ENCODE measurements around the gene BAHD1.

BAHD1 gene

DNA sequence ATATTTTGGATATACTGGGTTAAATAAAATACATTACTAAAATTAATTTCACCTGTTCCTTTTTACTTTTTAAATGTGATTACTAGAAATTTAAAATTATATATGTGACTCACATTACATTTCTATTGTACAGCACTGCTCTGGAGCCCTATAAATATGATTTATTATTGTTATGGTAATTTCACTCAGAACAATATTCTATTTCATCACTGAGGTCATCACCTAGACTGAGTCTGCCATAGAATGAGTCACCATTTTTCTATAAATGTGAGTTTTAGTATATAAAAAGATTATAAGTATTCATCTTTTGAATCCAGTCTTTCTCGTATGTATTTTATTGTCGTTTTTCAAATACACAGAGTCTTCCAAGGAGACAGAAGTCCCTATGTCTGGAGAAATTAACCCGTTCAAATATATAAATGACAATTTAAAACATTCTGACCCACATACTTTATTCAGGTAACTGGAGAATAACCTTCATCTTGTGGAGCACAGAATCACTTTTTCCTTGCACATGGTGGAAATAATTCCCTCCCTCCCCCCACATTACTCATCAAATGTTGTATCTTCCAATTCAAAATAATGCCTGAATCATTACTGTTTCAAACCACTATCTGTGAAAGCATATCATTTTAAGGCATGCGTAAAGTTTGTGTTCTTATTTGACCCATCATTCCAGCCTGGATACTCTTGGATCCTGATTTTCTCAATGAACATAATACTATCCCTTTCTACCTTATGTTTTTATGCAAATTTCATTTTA lies 60.0 kb downstream of the BAHD1 start:
- DNase-seq: no peak

DNA sequence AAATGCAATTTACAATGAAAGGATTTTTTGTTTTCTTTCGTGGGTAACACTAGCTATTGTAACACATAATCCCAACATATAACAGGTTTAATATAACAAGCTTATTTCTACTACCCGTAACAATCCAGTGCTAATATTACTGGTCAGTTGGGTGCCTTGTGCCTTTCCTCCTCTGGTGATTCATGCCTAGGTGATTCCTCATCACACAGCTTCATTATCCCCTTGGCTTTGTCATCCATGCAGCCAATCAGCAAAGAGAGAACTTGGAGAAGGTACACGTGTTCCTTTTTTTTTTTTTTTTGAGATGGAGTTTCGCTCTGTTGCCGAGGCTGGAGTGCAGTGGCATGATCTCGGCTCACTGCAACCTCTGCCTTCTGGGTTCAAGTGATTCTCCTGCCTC lies 60.7 kb downstream of the BAHD1 start:
- no peak for DNase-seq

DNA sequence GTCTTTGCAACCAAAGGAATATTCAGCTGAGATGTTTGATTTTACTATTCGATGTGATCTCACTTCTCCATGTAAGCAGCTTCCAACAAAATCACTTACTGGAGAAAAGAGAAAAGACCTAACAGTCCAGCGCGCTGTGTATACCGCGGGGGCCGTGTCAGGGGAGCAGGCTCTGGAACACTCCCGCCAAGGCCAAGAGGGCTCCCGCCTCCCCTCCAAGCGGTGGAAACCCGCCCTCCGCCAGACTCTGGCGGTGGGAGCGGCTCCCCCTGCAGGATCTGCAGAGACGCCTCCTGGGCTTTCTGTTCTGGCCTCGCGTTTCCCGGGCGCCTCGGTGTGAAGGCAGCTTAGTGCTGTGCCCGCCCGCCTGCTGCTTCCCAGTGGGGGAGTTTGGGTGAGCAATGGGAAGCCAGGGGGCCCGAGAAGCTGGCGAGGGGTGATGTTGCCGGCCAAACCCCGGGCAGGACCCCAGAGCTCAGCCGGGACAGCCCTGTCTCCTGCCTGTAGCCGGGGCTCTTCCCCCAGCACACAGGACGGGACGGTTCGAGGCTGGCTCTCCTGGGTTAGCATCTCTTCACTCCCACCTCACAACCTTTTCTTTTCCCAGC lies 66.3 kb downstream of the BAHD1 start:
- peak; percentile 57 to 73 for DNase-seq

DNA sequence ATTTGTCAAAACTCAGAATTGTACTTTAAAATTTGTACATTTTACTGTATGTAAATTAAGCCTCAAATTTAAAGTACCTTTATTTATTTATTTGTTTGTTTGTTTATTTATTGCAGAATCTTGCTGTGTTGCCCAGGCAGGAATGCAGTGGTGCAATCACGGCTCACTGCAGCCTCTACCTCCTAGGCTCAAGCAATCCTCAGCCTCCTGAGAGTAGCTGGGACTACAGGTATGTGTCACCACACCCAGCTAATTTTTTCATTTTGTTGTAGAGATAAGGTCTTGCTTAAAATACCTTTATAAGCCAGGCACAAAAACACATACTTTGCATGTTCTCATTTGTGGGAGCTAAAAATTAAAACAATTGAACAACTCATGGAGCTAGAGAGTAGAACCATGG lies 67.5 kb downstream of the BAHD1 start:
- DNase-seq: no peak

DNA sequence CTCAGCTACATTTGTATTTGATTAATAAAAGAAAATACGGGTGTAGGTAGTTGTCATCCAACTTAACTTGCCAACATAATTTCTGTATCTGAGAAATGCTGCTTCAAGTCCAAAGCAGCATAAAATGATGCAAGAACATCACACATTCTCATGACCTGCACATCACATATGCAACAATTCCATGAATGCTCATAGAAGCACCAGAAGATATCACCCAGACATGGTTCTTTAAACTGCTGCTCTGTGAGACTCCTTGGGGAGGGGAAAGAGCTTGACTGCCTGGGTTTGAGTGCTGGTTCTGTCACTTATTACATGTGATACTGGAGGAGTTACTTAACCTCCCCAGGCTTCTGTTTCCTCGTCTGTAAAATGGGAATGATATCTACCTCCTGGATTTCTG lies 69.4 kb downstream of the BAHD1 start:
- no peak for DNase-seq

DNA sequence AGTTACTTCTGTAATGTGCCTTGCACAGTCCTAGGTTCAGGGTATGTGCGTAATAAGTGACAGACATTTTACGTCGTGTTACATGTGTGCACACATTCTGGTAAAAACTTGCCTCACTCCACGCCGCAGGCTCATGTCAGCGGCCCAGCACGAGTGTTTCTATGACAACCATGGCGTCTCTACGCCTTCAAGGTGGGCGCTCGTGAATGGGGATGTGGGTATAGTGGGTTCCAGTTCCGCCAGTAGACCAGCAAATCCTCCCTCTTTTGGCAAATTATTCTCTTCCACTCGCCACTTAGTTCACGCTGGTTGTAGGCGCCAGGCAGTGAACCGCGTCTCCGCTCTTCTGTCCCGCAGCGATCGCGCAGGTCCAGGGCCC lies 70.3 kb downstream of the BAHD1 start:
- no peak for DNase-seq

DNA sequence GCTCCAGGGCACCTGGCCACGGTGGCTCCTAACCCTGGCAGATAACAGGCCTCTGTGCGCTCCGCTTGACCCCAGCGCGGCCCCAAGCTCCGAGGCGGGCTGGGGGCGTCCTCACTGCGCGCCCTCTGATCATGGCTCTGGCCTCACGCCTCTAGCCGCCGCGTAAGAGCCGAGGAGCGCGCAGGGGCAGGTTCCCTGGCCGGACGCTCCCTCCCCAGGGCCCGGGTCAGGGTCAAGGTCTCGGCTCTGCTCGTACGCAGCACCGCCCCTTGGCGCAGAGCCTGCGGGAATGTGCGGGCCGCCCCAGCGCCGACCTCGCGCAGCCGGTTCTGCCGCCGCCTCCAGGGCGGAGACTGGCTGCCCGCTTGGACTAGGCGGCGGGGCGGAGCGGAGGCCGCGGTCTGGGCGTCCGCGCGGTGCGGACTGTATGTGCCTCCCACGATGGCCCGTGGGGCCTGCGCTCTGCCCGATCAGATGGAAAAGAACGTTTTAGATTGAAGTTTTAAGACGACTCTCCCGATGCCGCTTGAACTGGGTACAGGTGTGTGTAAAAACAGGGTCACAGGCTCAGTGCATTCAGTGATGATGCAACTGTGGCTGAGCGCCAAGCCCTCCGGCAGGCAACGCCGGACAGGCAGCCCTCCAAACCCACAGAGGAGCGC lies 70.8 kb downstream of the BAHD1 start:
- no peak for DNase-seq

DNA sequence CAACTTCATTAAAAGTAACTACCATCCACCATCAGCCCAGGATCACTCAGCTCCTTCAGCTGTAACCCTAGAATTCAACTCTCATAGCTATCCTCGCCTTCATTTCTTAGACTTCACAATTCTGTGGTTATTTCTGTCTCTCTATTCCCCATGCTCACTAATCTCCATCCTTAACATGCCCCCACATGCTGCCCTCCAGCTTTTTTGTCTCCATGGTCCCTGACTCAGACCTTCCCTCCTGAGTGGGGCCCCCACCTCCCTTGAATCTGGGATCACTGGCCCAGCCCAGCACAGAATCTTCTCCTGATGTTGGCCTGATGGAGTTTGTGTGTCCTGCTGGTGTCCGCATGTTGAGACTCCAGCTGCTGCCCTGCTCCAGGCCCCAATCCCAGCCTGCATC lies 71.7 kb downstream of the BAHD1 start:
- no peak for DNase-seq

DNA sequence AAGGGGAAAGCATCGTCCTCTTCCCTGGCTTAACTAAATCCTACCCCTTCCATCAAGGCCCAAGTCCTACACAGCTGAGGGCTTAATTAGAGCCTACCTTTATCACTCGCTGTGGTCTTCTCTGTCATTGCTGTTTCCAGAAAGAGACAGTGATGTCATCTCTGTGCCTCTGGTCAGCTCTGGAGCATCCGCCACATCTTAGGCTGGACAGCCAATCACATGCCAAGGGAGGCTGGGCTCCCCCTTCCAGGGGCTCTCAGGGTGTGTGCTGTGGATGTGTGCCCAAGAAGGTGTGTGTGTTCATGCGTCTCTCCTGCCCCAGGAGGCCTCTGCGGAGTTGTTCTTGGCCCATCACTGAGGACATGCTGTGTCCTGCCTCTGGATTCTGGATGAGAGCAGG lies 72.9 kb downstream of the BAHD1 start:
- DNase-seq: no peak

DNA sequence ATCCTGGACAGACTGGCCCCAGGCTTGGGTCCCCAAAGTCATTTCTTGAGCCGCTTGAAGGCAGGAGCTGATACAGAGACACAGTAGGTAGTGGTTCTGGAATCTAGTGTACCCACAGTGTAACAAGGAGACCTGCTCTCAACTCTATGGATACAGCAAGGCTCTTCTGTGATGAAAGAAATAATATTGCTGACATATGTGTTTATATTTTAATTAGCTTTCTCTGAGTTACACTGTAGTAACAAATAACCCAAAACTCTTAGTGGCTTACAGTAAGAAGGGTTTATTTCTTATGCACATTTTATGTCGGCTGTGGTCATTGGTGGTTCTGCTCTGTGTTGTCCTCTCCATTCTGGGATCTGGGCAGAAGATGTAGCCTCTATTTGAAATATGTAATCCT lies 75.6 kb downstream of the BAHD1 start:
- no peak for DNase-seq
